ENCODE measurements around the gene PLEKHM2.

PLEKHM2 gene

DNA sequence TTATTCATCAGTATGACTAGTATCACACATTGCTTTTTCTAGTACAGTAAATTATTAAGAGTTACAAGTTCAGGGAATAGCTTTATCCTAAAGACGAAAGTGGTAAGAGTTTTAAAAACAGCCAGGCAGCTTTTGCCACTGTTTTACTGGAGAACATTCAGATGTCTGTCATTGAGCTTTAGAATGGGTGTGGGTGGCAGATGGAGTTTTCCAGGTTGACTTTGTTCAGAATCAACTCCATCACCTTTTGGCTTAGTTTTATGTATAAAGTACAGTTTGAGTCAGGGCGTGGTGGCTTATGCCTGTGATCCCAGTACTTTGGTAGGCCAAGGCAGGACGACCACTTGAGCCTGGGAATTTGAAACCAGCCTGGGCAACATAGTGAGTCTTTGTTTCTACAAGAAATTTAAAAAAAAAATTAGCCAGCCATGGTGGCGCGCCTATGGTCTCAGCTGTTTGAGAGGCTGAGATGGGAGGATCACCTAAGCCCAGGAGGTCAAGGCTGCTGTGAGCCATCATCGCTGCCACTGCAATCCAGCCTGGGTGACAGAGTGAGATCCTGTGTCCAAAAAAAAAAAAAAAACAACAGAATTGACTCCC lies 29.9 kb upstream of the PLEKHM2 start:
- Histone ChIP-seq H3K27ac (no peak overlapping the region), H3K27me3 (ENCODE audit: control insufficient read depth, insufficient read depth, low read length) (no peaks in the 10 kb centered on the region), H3K9me3 (ENCODE audit: control insufficient read depth, low read length) (no peaks in the 10 kb centered on the region), H3K4me1 (peaks cover 8% of the 10 kb centered on the region), H2AFZ (no peak overlapping the region), H3K36me3 (ENCODE audit: control insufficient read depth, insufficient read depth, low read length) (no peaks in the 10 kb centered on the region), H3K9ac (no peak overlapping the region), H3K4me3 (ENCODE audit: low read depth, low read length) (no peak overlapping the region), H3K79me2 (no peaks in the 10 kb centered on the region), H3K4me2 (ENCODE audit: low read length) (no peak overlapping the region)
- TF ChIP-seq CTCF (IDR thresholded peaks at IDR 0.05), result no peak

GRCh38 chr1:15656464-15656863 lies 27.7 kb upstream of the PLEKHM2 start:
- H3K36me3 ChIP-seq (ENCODE audit: control insufficient read depth, insufficient read depth, low read length), result no peaks in the 10 kb centered on the region
- H2AFZ ChIP-seq, result no peak overlapping the region
- H3K9ac ChIP-seq, result no peak overlapping the region
- peaks cover 8% of the 10 kb centered on the region for H3K4me1 ChIP-seq
- no peaks in the 10 kb centered on the region for H3K9me3 ChIP-seq (ENCODE audit: control insufficient read depth, low read length)
- no peak overlapping the region for H3K4me2 ChIP-seq (ENCODE audit: low read length)
- no peak for TF ChIP-seq CTCF (IDR thresholded peaks at IDR 0.05)
- H3K4me3 ChIP-seq (ENCODE audit: low read depth, low read length), result no peak overlapping the region
- H3K79me2 ChIP-seq, result no peaks in the 10 kb centered on the region
- no peaks in the 10 kb centered on the region for H3K27me3 ChIP-seq (ENCODE audit: control insufficient read depth, insufficient read depth, low read length)
- no peak overlapping the region for H3K27ac ChIP-seq

- no peak overlapping the region for H3K27ac ChIP-seq
- no peaks in the 10 kb centered on the region for H3K36me3 ChIP-seq (ENCODE audit: control insufficient read depth, insufficient read depth, low read length)
- no peak overlapping the region for H3K9ac ChIP-seq
- H2AFZ ChIP-seq, result no peak overlapping the region
- H3K9me3 ChIP-seq (ENCODE audit: control insufficient read depth, low read length), result no peaks in the 10 kb centered on the region
- no peaks in the 10 kb centered on the region for H3K27me3 ChIP-seq (ENCODE audit: control insufficient read depth, insufficient read depth, low read length)
- no peak overlapping the region for H3K4me2 ChIP-seq (ENCODE audit: low read length)
- no peaks in the 10 kb centered on the region for H3K79me2 ChIP-seq
- TF ChIP-seq CTCF (IDR thresholded peaks at IDR 0.05), result no peak
- peaks cover 8% of the 10 kb centered on the region for H3K4me1 ChIP-seq
- no peak overlapping the region for H3K4me3 ChIP-seq (ENCODE audit: low read depth, low read length)
Observed at GRCh38 chr1:15657021-15657420, 27.1 kb upstream of the PLEKHM2 start.

DNA sequence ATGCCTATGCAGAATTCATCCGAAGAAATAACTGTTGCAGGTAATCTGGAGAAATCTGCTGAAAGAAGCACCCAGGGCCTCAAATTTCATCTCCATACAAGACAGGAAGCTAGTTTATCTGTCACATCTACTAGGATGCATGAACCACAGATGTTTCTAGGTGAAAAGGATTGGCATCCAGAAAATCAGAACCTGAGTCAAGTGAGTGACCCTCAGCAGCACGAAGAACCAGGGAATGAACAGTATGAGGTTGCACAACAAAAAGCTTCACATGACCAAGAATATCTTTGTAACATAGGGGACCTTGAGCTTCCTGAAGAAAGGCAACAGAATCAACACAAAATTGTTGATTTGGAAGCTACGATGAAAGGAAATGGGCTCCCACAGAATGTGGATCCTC lies 24.0 kb upstream of the PLEKHM2 start:
- H3K4me2 ChIP-seq (ENCODE audit: low read length), result peak overlapping the region; percentile 34
- TF ChIP-seq CTCF (IDR thresholded peaks at IDR 0.05), result no peak
- H3K9ac ChIP-seq, result no peak overlapping the region
- no peaks in the 10 kb centered on the region for H3K79me2 ChIP-seq
- H3K4me3 ChIP-seq (ENCODE audit: low read depth, low read length), result no peak overlapping the region
- no peaks in the 10 kb centered on the region for H3K36me3 ChIP-seq (ENCODE audit: control insufficient read depth, insufficient read depth, low read length)
- peak overlapping the region; percentile 73 for H3K27ac ChIP-seq
- no peaks in the 10 kb centered on the region for H3K27me3 ChIP-seq (ENCODE audit: control insufficient read depth, insufficient read depth, low read length)
- no peaks in the 10 kb centered on the region for H3K9me3 ChIP-seq (ENCODE audit: control insufficient read depth, low read length)
- H3K4me1 ChIP-seq, result peaks cover 8% of the 10 kb centered on the region
- no peak overlapping the region for H2AFZ ChIP-seq

DNA sequence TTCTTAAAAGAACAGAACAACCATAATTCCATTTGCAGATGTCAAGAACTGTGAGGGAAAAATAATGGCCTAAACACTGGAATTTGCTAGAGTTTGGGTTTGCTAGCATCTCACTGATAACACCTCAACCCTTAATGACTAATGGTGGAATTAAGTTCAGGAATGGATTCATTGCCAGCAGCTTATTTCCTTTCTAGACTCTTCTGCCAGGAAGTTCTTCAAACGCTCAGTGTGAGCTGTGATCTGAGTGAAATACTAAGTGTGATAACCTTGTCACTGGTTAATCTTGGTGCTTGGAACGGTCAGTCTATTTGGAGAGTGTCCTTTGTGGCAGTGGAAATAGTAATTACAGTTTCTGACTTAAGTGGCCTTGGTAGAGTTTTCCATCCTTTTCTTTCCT lies 21.6 kb upstream of the PLEKHM2 start:
- Histone ChIP-seq H3K27me3 (ENCODE audit: control insufficient read depth, insufficient read depth, low read length) (no peaks in the 10 kb centered on the region), H3K79me2 (no peaks in the 10 kb centered on the region), H3K4me1 (peaks cover 8% of the 10 kb centered on the region), H2AFZ (no peak overlapping the region), H3K27ac (no peak overlapping the region), H3K36me3 (ENCODE audit: control insufficient read depth, insufficient read depth, low read length) (no peaks in the 10 kb centered on the region), H3K9ac (no peak overlapping the region), H3K4me2 (ENCODE audit: low read length) (no peak overlapping the region), H3K4me3 (ENCODE audit: low read depth, low read length) (no peak overlapping the region), H3K9me3 (ENCODE audit: control insufficient read depth, low read length) (no peaks in the 10 kb centered on the region)
- TF ChIP-seq CTCF (IDR thresholded peaks at IDR 0.05), result no peak
